ENCODE results near the gene TOMM22.

DNA sequence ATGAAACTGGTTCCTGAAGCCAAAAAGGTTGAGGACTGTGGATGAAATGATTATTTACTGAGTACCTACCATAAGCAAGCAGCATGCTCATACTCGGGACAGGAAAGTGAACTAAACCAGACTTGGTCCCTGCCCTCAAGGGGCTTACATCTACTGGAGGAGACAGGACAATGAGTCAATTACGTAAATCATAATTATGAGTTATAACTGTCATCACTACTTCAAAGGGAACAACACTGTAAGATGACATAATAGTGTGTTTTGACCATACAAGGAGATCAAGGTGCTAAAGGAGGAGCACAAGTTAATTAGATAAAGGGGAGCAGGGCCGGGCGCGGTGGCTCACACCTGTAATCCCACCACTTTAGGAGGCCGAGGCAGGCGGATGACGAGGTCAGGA lies 28.0 kb upstream of the TOMM22 start:
- TF ChIP-seq CTCF (conservative IDR thresholded peaks at IDR 0.05) (no peak), ZFX (IDR thresholded peaks at IDR 0.05) (no peak)

Data from C4-2B (cell line).